ENCODE data around the gene KIAA0232.

KIAA0232 gene

GRCh38 chr4:6782147-6782845 lies at the start of gene KIAA0232:
Gene KIAA0232, plus strand, starts transcription at chr4:6782727. Its CDS starts 41,727 bp downstream, at chr4:6824454.
- DNase-seq = peak in 50 of 51 donors; percentile 29 to 95 (median 85)

GRCh38 chr4:6733358-6734164 lies 49.0 kb upstream of the KIAA0232 start:
- no peak for DNase-seq

- DNase-seq = no peak
Observed at GRCh38 chr4:6734165-6734786, 48.3 kb upstream of the KIAA0232 start.

- no peak for DNase-seq
Observed at GRCh38 chr4:6739920-6740319, 42.6 kb upstream of the KIAA0232 start.

- DNase-seq = no peak
Observed at GRCh38 chr4:6740347-6740746, 42.2 kb upstream of the KIAA0232 start.

GRCh38 chr4:6742507-6742906 lies 40.0 kb upstream of the KIAA0232 start:
- no peak for DNase-seq

GRCh38 chr4:6742989-6743388 lies 39.5 kb upstream of the KIAA0232 start:
- DNase-seq = no peak

- no peak for DNase-seq
Observed at GRCh38 chr4:6746721-6747293, 35.7 kb upstream of the KIAA0232 start.

GRCh38 chr4:6747294-6748051 lies 35.1 kb upstream of the KIAA0232 start:
- DNase-seq = no peak

GRCh38 chr4:6748286-6748685 lies 34.2 kb upstream of the KIAA0232 start:
- DNase-seq = no peak

- DNase-seq = no peak
Observed at GRCh38 chr4:6749340-6750171, 33.0 kb upstream of the KIAA0232 start.

GRCh38 chr4:6750286-6751221 lies 32.0 kb upstream of the KIAA0232 start:
- DNase-seq = no peak

- DNase-seq = no peak
Observed at GRCh38 chr4:6751611-6752485, 30.7 kb upstream of the KIAA0232 start.

- DNase-seq = no peak
Observed at GRCh38 chr4:6752486-6752829, 30.1 kb upstream of the KIAA0232 start.

- peak in 7 of 51 donors; percentile 3 to 39 (median 28) for DNase-seq
Observed at GRCh38 chr4:6753103-6753560, 29.4 kb upstream of the KIAA0232 start.

- DNase-seq = no peak
Observed at GRCh38 chr4:6753891-6754290, 28.6 kb upstream of the KIAA0232 start.

- no peak for DNase-seq
Observed at GRCh38 chr4:6754481-6755087, 27.9 kb upstream of the KIAA0232 start.
